Measurements from ENCODE around the gene SMYD4. TPM values are rescaled to one million over a fixed set of nuclear protein-coding genes. Genes with fewer than 3 reads are reported as not detected.

The SMYD4 gene
- total and polyA plus RNA-seq, 2 donors (not counting 1 experiment from before 2014, with no cell fraction given), result 11.9 to 37.5 TPM

GRCh38 chr17:1730326-1731193 lies 99.1 kb downstream of the SMYD4 start:
- DNase-seq (no peak), ATAC-seq (ENCODE audit: low read depth) (no peak)
- peaks cover 27% of the 10 kb centered on the region for H3K79me2 ChIP-seq (ENCODE audit: control insufficient read depth, insufficient read depth, low read length)
- H3K4me3 ChIP-seq (ENCODE audit: control extremely low read depth in 1 of 5, extremely low read depth in 1 of 5, insufficient read depth in 1 of 5, low read depth in 2 of 5, low read length in 4 of 5), result no peak overlapping the region
- H3K9me3 ChIP-seq (ENCODE audit: control extremely low read depth in 1 of 3, control insufficient read depth in 2 of 3, insufficient read depth in 1 of 3, low read length in 2 of 3), result peaks cover 0 to 2% (median 0%) of the 10 kb centered on the region in 3 donors
- H4K20me1 ChIP-seq (ENCODE audit: control insufficient read depth, insufficient read depth, low read length, poor library complexity, severe bottlenecking), result peaks cover 54% of the 10 kb centered on the region
- no peak overlapping the region for H3K4me2 ChIP-seq (replicated peaks; ENCODE audit: low read depth, low read length, poor library complexity, severe bottlenecking)
- H3K36me3 ChIP-seq (replicated peaks in 1 of 2; ENCODE audit: control extremely low read depth in 1 of 2, control insufficient read depth in 1 of 2, extremely low read depth in 1 of 2, insufficient read depth in 2 of 2, low read length in 1 of 2), result peaks cover 0 to 47% of the 10 kb centered on the region in 2 experiments
- WGBS (ENCODE audit: insufficient coverage), result 94% methylated on average over 40 of the region's 40 CpGs
- peak overlapping the region; percentile 50 for H3K27ac Mint-ChIP-seq
- no peak overlapping the region for H3K27ac ChIP-seq (ENCODE audit: low read length in 2 of 2)
- H3K9ac ChIP-seq (ENCODE audit: low read length), result no peak overlapping the region
- H3K4me1 ChIP-seq (ENCODE audit: control insufficient read depth in 2 of 2, insufficient read depth in 2 of 2, low read length in 2 of 2), result peaks cover 17 to 43% of the 10 kb centered on the region in 2 donors
- peaks cover 53% of the 10 kb centered on the region for H3K4me1 Mint-ChIP-seq
- no peak overlapping the region for H2AFZ ChIP-seq (ENCODE audit: insufficient read depth, low read depth, low read length, poor library complexity, severe bottlenecking)
- TF ChIP-seq EZH2 (IDR thresholded peaks at IDR 0.05; ENCODE audit: borderline replicate concordance, insufficient read depth, low read depth, low read length, poor library complexity, severe bottlenecking), result no peak
- TF ChIP-seq, protein P1, sequence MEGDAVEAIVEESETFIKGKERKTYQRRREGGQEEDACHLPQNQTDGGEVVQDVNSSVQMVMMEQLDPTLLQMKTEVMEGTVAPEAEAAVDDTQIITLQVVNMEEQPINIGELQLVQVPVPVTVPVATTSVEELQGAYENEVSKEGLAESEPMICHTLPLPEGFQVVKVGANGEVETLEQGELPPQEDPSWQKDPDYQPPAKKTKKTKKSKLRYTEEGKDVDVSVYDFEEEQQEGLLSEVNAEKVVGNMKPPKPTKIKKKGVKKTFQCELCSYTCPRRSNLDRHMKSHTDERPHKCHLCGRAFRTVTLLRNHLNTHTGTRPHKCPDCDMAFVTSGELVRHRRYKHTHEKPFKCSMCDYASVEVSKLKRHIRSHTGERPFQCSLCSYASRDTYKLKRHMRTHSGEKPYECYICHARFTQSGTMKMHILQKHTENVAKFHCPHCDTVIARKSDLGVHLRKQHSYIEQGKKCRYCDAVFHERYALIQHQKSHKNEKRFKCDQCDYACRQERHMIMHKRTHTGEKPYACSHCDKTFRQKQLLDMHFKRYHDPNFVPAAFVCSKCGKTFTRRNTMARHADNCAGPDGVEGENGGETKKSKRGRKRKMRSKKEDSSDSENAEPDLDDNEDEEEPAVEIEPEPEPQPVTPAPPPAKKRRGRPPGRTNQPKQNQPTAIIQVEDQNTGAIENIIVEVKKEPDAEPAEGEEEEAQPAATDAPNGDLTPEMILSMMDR (IDR thresholded peaks at IDR 0.05), result no peak
- H3K9me3 Mint-ChIP-seq (ENCODE audit: insufficient read depth), result no peaks in the 10 kb centered on the region
- ChIA-PET CTCF (interaction anchor here (4.4 to 5.6 kb wide), 2 partner anchors 9 to 53 kb away, joined by 46 to 61 read pairs; no protein-coding TSS in a partner anchor), POLR2A (interaction anchor here (0.7 to 4.9 kb wide), 3 partner anchors 9 to 53 kb away, joined by 6 to 33 read pairs (median 27); no protein-coding TSS in a partner anchor)
- no peak overlapping the region for H3K4me3 Mint-ChIP-seq
- H3K27me3 Mint-ChIP-seq, result no peaks in the 10 kb centered on the region
- intact Hi-C loops (cut with micrococcal nuclease), result no loop called here
- no peaks in the 10 kb centered on the region for H3K27me3 ChIP-seq (replicated peaks in 1 of 4; ENCODE audit: control extremely low read depth in 1 of 4, control insufficient read depth in 3 of 4, insufficient read depth in 4 of 4, low read length in 3 of 4)

DNA sequence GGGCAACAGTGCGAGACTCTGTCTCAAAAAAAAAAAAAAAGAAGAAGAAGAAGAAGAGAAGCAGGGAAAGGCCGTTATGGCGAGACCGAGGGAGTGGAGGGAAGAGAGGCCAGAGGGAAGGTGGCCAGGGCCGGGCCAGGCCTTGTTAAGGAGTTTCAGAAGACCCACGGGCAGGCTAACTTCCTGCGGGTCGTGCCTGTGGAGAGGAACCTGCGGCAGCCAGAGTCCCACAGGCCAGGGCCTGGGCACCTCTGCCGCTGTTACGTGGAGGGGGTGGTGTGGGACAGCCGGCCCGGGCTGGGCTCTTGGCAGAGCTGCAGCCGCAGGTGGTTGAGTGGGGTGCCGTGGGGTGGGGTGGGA lies 99.8 kb downstream of the SMYD4 start:
- peaks cover 23 to 49% of the 10 kb centered on the region in 2 donors for H3K4me1 ChIP-seq (ENCODE audit: control insufficient read depth in 2 of 2, insufficient read depth in 2 of 2, low read length in 2 of 2)
- H3K4me1 Mint-ChIP-seq, result peaks cover 59% of the 10 kb centered on the region
- CTCF ChIA-PET, result interaction anchor here (4.4 to 5.6 kb wide), 2 partner anchors 8 to 53 kb away, joined by 46 to 61 read pairs; no protein-coding TSS in a partner anchor
- POLR2A ChIA-PET, result interaction anchor here (0.6 to 4.9 kb wide), 3 partner anchors 8 to 60 kb away, joined by 3 to 33 read pairs (median 4); no protein-coding TSS in a partner anchor
- TF ChIP-seq EZH2 (IDR thresholded peaks at IDR 0.05; ENCODE audit: borderline replicate concordance, insufficient read depth, low read depth, low read length, poor library complexity, severe bottlenecking), result no peak
- TF ChIP-seq, protein P1 (IDR thresholded peaks at IDR 0.05), result no peak
- 92% methylated on average over 11 of the region's 15 CpGs for WGBS (ENCODE audit: insufficient coverage)
- no peaks in the 10 kb centered on the region for H3K27me3 Mint-ChIP-seq
- H3K36me3 ChIP-seq (replicated peaks in 1 of 2; ENCODE audit: control extremely low read depth in 1 of 2, control insufficient read depth in 1 of 2, extremely low read depth in 1 of 2, insufficient read depth in 2 of 2, low read length in 1 of 2), result peaks cover 0 to 44% of the 10 kb centered on the region in 2 experiments
- H2AFZ ChIP-seq (ENCODE audit: insufficient read depth, low read depth, low read length, poor library complexity, severe bottlenecking), result no peak overlapping the region
- peaks cover 59% of the 10 kb centered on the region for H4K20me1 ChIP-seq (ENCODE audit: control insufficient read depth, insufficient read depth, low read length, poor library complexity, severe bottlenecking)
- no peak overlapping the region for H3K4me3 ChIP-seq (ENCODE audit: control extremely low read depth in 1 of 5, extremely low read depth in 1 of 5, insufficient read depth in 1 of 5, low read depth in 2 of 5, low read length in 4 of 5)
- peak overlapping the region; percentile 52 for H3K4me3 Mint-ChIP-seq
- H3K9me3 ChIP-seq (ENCODE audit: control extremely low read depth in 1 of 3, control insufficient read depth in 2 of 3, insufficient read depth in 1 of 3, low read length in 2 of 3), result peaks cover 0 to 2% (median 0%) of the 10 kb centered on the region in 3 donors
- no peak overlapping the region for H3K4me2 ChIP-seq (replicated peaks; ENCODE audit: low read depth, low read length, poor library complexity, severe bottlenecking)
- H3K27ac ChIP-seq (ENCODE audit: low read length in 2 of 2), result no peak overlapping the region
- H3K79me2 ChIP-seq (ENCODE audit: control insufficient read depth, insufficient read depth, low read length), result peaks cover 34% of the 10 kb centered on the region
- no peaks in the 10 kb centered on the region for H3K9me3 Mint-ChIP-seq (ENCODE audit: insufficient read depth)
- peak overlapping the region; percentile 50 for H3K27ac Mint-ChIP-seq
- no peak for ATAC-seq (ENCODE audit: low read depth)
- H3K9ac ChIP-seq (ENCODE audit: low read length), result no peak overlapping the region
- no peaks in the 10 kb centered on the region for H3K27me3 ChIP-seq (replicated peaks in 1 of 4; ENCODE audit: control extremely low read depth in 1 of 4, control insufficient read depth in 3 of 4, insufficient read depth in 4 of 4, low read length in 3 of 4)
- intact Hi-C loops (cut with micrococcal nuclease), result no loop called here
- DNase-seq, result no peak

Measured in B cell (primary cell).